HepG2 (cell line): ENCODE results near the gene CCDC61. TPM values are rescaled to one million over a fixed set of nuclear protein-coding genes. Genes with fewer than 3 reads are reported as not detected.

Experiments
- ATAC-seq: fragments of 200-7000 bp; cut with Tn5 transposase; 3 replicates; pipeline ENCODE4 v1.9.1; 2020; ENCODE audit warnings: mild to moderate bottlenecking, moderate library complexity
- BruUV-seq: library from RNA; stranded (reverse); fragments of 400-500 nt; replicated peaks from 2 replicates; lab custom pipeline; 2021; lab: Mats Ljungman, UMichigan
- CTCF ChIA-PET: fragments of 300-600 bp; formaldehyde crosslinking; extraction: SDS; loops from one replicate; lab custom pipeline; 2021; ENCODE audit warnings: low total read pairs, inconsistent platforms, low intra/inter-chr PET ratio; lab: Yijun Ruan, JAX
- POLR2A ChIA-PET: fragments of 350-600 bp; sonication (Branson Sonifier 250); formaldehyde crosslinking; loops from one replicate; lab custom pipeline; 2020; ENCODE audit warnings: antibody characterized with exemption, inconsistent platforms; lab: Yijun Ruan, JAX
- DNase-seq: peaks from one replicate; pipeline ENCODE4 v3.0.0-alpha.2; 2015; ENCODE audit warnings: low spot score
- FAIRE-seq: peaks from 3 replicates; lab custom pipeline; 2011; peaks lifted over from hg19 to GRCh38; lab: Jason Lieb, UNC
- H2AFZ ChIP-seq: one replicate; pipeline ENCODE4 v1.6.1; 2011; ENCODE audit warnings: low read length, inconsistent platforms
- H3K27ac ChIP-seq: fragments of 300-600 bp; 3 replicates; pipeline ENCODE4 v1.8.0; 2011; ENCODE audit warnings: mixed run types, mild to moderate bottlenecking, mixed read lengths, low read length, inconsistent platforms; ENCODE audit not compliant: insufficient read depth; ENCODE audit errors: extremely low read length
- H3K27me3 ChIP-seq, 2 experiments: fragments of 200-600 bp in 1 of 2; 2 replicates in 1 of 2; 3 replicates in 1 of 2; pipeline versions ENCODE4 v1.6.0 to v1.8.0; 2011; ENCODE audit warnings: low read length in 2 of 2, mild to moderate bottlenecking in 2 of 2, moderate library complexity in 2 of 2, inconsistent platforms in 1 of 2; ENCODE audit not compliant: insufficient read depth in 2 of 2, control insufficient read depth in 1 of 2
- H3K36me3 ChIP-seq, 2 experiments: fragments of 200-600 bp in 1 of 2; replicated peaks in 1 of 2; 2 replicates in 1 of 2; 3 replicates in 1 of 2; pipeline versions ENCODE4 v1.5.1 to v1.8.0; 2011; ENCODE audit warnings: low read length in 2 of 2, inconsistent platforms in 1 of 2; ENCODE audit not compliant: insufficient read depth in 2 of 2, control insufficient read depth in 1 of 2
- H3K4me1 ChIP-seq: 2 replicates; pipeline ENCODE4 v1.5.1; 2012; ENCODE audit warnings: low read length, inconsistent platforms; ENCODE audit not compliant: insufficient read depth
- H3K4me2 ChIP-seq: 2 replicates; pipeline ENCODE4 v1.6.0; 2011; ENCODE audit warnings: low read depth, low read length, inconsistent platforms
- H3K4me3 ChIP-seq, 3 experiments: fragments of 200-600 bp in 1 of 3; sonication (generic), shearing (Covaris generic) in 1 of 3; replicated peaks in 1 of 3; 2 replicates each; pipeline ENCODE4 v1.5.1; 2011 to 2016; ENCODE audit warnings: low read length in 3 of 3, inconsistent platforms in 2 of 3, low read depth in 2 of 3, mild to moderate bottlenecking in 2 of 3, control low read depth in 1 of 3, mixed read lengths in 1 of 3; ENCODE audit not compliant: insufficient read depth in 1 of 3
- H3K79me2 ChIP-seq: one replicate; pipeline ENCODE4 v1.6.1; 2011; ENCODE audit warnings: low read length, inconsistent platforms; ENCODE audit not compliant: insufficient read depth
- H3K9ac ChIP-seq: 2 replicates; pipeline ENCODE4 v1.6.0; 2011; ENCODE audit warnings: mild to moderate bottlenecking, low read depth, low read length, inconsistent platforms; ENCODE audit not compliant: insufficient read depth
- H3K9me3 ChIP-seq: 2 replicates; pipeline ENCODE4 v1.5.1; 2012; ENCODE audit warnings: mild to moderate bottlenecking, low read length
- H4K20me1 ChIP-seq: 2 replicates; pipeline ENCODE4 v1.6.0; 2011; ENCODE audit warnings: inconsistent platforms, mild to moderate bottlenecking, low read length, moderate library complexity; ENCODE audit not compliant: insufficient read depth
- CBX1 ChIP-seq: IDR thresholded peaks from one replicate; pipeline ENCODE4 v1.6.1; 2016; ENCODE audit warnings: antibody characterized with exemption, low read depth
- CREB1 ChIP-seq, 2 experiments: fragments of 450-650 bp in 1 of 2; IDR thresholded peaks; 2 replicates each; pipeline ENCODE4 v1.6.1; 2016 to 2017; ENCODE audit warnings: control low read depth in 1 of 2, mild to moderate bottlenecking in 1 of 2, missing compliant biosample characterization in 1 of 2, missing genetic modification characterization in 1 of 2
- GABPB1 ChIP-seq: IDR thresholded peaks from 2 replicates; pipeline ENCODE4 v1.6.1; 2016; ENCODE audit warnings: mild to moderate bottlenecking, missing genetic modification reagents, moderate library complexity, missing compliant biosample characterization
- HNRNPLL ChIP-seq: fragments of 200-400 bp; formaldehyde crosslinking; IDR thresholded peaks from 2 replicates; pipeline ENCODE4 v1.6.1; 2017; ENCODE audit warnings: mild to moderate bottlenecking, low read depth, low read length; ENCODE audit not compliant: poor library complexity, severe bottlenecking
- SAFB2 ChIP-seq: sonication (generic); formaldehyde crosslinking; IDR thresholded peaks from 2 replicates; pipeline ENCODE4 v1.5.1; 2020; ENCODE audit warnings: missing genetic modification reagents, low read depth, mild to moderate bottlenecking, borderline replicate concordance
- ZNF138 ChIP-seq: sonication (generic); formaldehyde crosslinking; IDR thresholded peaks from 2 replicates; pipeline ENCODE4 v1.5.0; 2020; ENCODE audit warnings: mild to moderate bottlenecking, low read depth, missing genetic modification reagents
- ZNF674 ChIP-seq: sonication (generic); formaldehyde crosslinking; IDR thresholded peaks from 2 replicates; pipeline ENCODE4 v1.5.0; 2020; ENCODE audit warnings: low read depth, mild to moderate bottlenecking, missing genetic modification reagents
- WGBS: methylation state at CpG from one replicate; pipeline ENCODE4 v1.1.6; 2017; ENCODE audit warnings: low lambda C conversion rate; 5-methylcytosine and 5-hydroxymethylcytosine counted together
- in situ Hi-C: cut with HindIII; loops from 2 replicates; pipeline ENCODE4 v1.10.0; 2017; ENCODE audit warnings: low pct_unique_long_range_greater_than_20kb; ENCODE audit not compliant: extremely low pct_ligation_motif_present
- intact Hi-C: fragments of 100-400 bp; cut with micrococcal nuclease; formaldehyde crosslinking; loops from one replicate; pipeline ENCODE4 v1.10.0; 2022; ENCODE audit not compliant: unreplicated experiment
- polyA plus RNA-seq, 8 experiments: library from polyadenylated mRNA; depleted of rRNA in 3 of 8; stranded (reverse) in 7 of 8; unstranded in 1 of 8; fragments of >200 nt; fragmentation: Illumina TruSeq in 4 of 8; extraction: Trizol in 4 of 8; gene quantifications; 2 replicates each; pipeline versions ENCODE4 v1.2.1 to v1.2.3, GENCODE V29; 2011 to 2016; ENCODE audit warnings: low read depth in 4 of 8, missing spikeins in 1 of 8, mixed read lengths in 1 of 8; ENCODE audit not compliant: insufficient read depth in 1 of 8
- total RNA-seq, 5 experiments: library from RNA; depleted of rRNA; stranded (reverse); fragments of >200 nt; fragmentation: Illumina TruSeq; extraction: Trizol; gene quantifications; 2 replicates each; pipeline ENCODE4 v1.2.3, GENCODE V29; 2016; ENCODE audit warnings: low read depth in 1 of 5
- TF ChIP-seq, protein P1 (sequence below): sonication (generic); formaldehyde crosslinking; IDR thresholded peaks from 2 replicates; pipeline ENCODE4 v1.4.0; 2020; ENCODE audit warnings: missing genetic modification reagents
- TF ChIP-seq, protein P2 (sequence below): fragments of 450-650 bp; IDR thresholded peaks from 2 replicates; pipeline ENCODE4 v1.6.1; 2016
- TF ChIP-seq, protein P3 (sequence below): sonication (generic); formaldehyde crosslinking; IDR thresholded peaks from 2 replicates; pipeline ENCODE4 v1.8.0; 2022; ENCODE audit warnings: missing genetic modification reagents, low read depth, mild to moderate bottlenecking, borderline replicate concordance
- TF ChIP-seq, protein P4 (sequence below): sonication (generic); formaldehyde crosslinking; IDR thresholded peaks from 2 replicates; pipeline ENCODE4 v1.9.0; 2021; ENCODE audit warnings: missing genetic modification reagents, mild to moderate bottlenecking, borderline replicate concordance

The CCDC61 gene
- total and polyA plus RNA-seq, 2 of the 13 experiments (the other 11 are each of a cell fraction or from before 2014, with no cell fraction given): 4.2 to 4.9 TPM

DNA sequence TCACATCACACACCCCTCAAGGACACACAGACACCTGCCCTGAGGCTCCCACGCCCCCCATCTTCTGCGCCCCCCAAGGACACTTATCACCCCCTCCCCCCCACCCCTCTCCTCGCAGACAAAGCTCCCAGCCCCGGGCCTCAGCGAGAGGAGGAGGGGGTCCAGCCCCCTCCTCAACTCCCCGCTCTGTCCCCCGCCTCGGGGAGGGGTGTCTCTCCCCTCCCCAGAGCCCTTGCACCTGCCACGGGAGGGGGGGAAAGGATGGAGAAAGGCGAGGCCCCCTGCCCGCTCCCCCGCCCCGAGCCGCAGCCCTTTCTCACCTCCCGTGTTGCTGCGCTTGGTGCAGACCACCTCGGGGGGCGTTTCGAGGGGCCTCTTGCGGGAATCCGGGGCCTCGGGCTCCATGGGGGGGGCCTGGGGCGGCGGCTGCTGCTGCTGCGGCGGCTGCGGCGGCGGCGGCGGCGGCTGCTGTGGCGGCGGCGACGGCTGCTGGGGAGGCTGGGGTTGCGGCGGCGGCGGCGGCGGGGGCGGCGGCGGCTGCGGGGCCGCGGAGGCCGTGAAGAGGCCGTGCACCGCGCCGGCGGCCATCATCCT, 22.2 kb upstream of the CCDC61 start (continued):
- TF ChIP-seq, protein P1, sequence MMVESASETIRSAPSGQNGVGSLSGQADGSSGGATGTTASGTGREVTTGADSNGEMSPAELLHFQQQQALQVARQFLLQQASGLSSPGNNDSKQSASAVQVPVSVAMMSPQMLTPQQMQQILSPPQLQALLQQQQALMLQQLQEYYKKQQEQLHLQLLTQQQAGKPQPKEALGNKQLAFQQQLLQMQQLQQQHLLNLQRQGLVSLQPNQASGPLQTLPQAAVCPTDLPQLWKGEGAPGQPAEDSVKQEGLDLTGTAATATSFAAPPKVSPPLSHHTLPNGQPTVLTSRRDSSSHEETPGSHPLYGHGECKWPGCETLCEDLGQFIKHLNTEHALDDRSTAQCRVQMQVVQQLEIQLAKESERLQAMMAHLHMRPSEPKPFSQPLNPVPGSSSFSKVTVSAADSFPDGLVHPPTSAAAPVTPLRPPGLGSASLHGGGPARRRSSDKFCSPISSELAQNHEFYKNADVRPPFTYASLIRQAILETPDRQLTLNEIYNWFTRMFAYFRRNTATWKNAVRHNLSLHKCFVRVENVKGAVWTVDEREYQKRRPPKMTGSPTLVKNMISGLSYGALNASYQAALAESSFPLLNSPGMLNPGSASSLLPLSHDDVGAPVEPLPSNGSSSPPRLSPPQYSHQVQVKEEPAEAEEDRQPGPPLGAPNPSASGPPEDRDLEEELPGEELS (CRISPR knock-in tag): no peak
- no peak for TF ChIP-seq CBX1

DNA sequence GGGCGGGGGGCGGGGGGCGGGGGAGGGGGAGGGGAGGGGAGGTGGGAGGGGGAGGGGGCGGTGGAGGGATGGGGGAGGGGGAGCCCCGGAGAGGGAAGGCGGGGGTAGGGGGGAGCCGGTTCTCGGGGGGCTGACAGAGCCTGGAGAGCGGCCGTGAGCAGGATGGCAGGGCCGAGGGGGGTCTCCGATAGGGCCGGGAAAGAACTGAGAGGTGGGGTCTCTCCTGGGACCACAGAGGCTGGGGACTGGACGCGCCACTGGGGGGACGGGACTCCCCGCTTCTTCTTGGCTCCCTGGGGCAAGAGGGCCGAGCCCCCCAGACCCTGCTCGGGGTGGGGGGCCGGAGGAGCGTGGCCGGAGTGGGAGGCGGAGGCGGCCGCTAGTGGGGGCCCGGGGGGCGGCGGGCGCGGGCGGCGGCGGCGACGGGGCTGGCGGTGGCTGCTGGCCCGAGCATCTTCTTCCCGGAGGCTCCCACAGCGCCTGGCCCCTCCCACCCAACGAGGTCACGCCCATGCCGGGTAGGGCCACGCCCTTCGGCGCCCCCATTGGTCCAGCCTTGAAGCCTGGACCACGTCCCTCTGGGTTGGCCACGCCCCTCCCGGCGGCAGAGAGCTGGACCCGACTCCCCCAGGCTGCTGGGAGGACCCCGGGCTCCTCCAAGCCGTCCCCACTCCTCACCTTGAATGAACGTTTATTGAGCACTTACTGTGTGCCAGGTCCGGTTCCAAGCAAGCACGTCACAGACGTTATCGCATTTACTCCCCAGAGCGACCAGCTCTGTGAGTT, 21.5 kb upstream of the CCDC61 start, which contains the start of gene NOVA2:
NOVA2 (minus strand) TSS at position 313 of the 786 bp plus-strand sequence. CDS start 514 bp downstream, outside the sequence.
- FAIRE-seq (no peak), DNase-seq (no peak), ATAC-seq (peak; percentile 49; the same call in 2 of the 3 replicates)
- WGBS: 41% methylated on average over 28 of the region's 58 CpGs
- Histone ChIP-seq H3K27me3 (peaks cover 1 to 45% of the 10 kb centered on the region in 2 experiments), H2AFZ (no peak within 1 kb of the TSS), H3K4me3 (no peak within 1 kb of the TSS), H3K79me2 (no peaks in the 10 kb centered on the region), H3K27ac (no peak within 1 kb of the TSS), H3K9me3 (no peaks in the 10 kb centered on the region), H3K36me3 (no peaks in the 10 kb centered on the region), H3K4me2 (no peak within 1 kb of the TSS), H4K20me1 (no peaks in the 10 kb centered on the region), H3K9ac (no peak within 1 kb of the TSS), H3K4me1 (no peaks in the 10 kb centered on the region)
- intact Hi-C loops: no loop called here
- POLR2A ChIA-PET: no interaction called here
- CTCF ChIA-PET: no interaction called here
- BruUV-seq: no TSS peak
- in situ Hi-C loops: no loop called here
- TF ChIP-seq, protein P2, sequence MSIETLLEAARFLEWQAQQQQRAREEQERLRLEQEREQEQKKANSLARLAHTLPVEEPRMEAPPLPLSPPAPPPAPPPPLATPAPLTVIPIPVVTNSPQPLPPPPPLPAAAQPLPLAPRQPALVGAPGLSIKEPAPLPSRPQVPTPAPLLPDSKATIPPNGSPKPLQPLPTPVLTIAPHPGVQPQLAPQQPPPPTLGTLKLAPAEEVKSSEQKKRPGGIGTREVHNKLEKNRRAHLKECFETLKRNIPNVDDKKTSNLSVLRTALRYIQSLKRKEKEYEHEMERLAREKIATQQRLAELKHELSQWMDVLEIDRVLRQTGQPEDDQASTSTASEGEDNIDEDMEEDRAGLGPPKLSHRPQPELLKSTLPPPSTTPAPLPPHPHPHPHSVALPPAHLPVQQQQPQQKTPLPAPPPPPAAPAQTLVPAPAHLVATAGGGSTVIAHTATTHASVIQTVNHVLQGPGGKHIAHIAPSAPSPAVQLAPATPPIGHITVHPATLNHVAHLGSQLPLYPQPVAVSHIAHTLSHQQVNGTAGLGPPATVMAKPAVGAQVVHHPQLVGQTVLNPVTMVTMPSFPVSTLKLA: no peak
- no peak for TF ChIP-seq HNRNPLL
- no peak for TF ChIP-seq ZNF674 (CRISPR knock-in tag)
- TF ChIP-seq, protein P3, sequence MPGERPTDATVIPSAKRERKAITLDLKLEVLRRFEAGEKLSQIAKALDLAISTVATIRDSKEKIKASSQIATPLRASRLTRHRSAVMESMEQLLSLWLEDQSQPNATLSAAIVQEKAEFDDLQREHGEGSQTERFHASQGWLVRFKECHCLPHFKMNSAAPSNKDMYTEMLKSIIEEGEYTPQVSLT: no peak
- TF ChIP-seq ZNF138 (CRISPR knock-in tag): no peak
- no peak for TF ChIP-seq GABPB1 (CRISPR knock-in tag)
- TF ChIP-seq, protein P4, sequence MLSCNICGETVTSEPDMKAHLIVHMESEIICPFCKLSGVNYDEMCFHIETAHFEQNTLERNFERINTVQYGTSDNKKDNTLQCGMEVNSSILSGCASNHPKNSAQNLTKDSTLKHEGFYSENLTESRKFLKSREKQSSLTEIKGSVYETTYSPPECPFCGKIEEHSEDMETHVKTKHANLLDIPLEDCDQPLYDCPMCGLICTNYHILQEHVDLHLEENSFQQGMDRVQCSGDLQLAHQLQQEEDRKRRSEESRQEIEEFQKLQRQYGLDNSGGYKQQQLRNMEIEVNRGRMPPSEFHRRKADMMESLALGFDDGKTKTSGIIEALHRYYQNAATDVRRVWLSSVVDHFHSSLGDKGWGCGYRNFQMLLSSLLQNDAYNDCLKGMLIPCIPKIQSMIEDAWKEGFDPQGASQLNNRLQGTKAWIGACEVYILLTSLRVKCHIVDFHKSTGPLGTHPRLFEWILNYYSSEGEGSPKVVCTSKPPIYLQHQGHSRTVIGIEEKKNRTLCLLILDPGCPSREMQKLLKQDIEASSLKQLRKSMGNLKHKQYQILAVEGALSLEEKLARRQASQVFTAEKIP: no peak
- TF ChIP-seq CREB1 (IDR thresholded peaks at IDR 0.05): no peak
- no peak for TF ChIP-seq CREB1 (CRISPR knock-in tag; IDR thresholded peaks at IDR 0.05)
- TF ChIP-seq SAFB2 (CRISPR knock-in tag): no peak
